Upper lobe of right lung (tissue), 1 donor: ENCODE measurements around the gene PLEKHA8. TPM values are rescaled to one million over a fixed set of nuclear protein-coding genes. Genes with fewer than 3 reads are reported as not detected.

Experiments used
- ATAC-seq: fragments of 200-7000 bp; cut with Tn5 transposase; one replicate; pipeline ENCODE4 v1.9.1; 2020; ENCODE audit warnings: mild to moderate bottlenecking, moderate library complexity
- DNase-seq: peaks from one replicate; pipeline ENCODE4 v3.0.0-alpha.2; 2020
- H3K27ac ChIP-seq: fragments of 200-600 bp; one replicate; pipeline ENCODE4 v1.8.0; 2022
- H3K27me3 ChIP-seq: fragments of 200-600 bp; one replicate; pipeline ENCODE4 v1.8.0; 2022; ENCODE audit warnings: mild to moderate bottlenecking
- H3K36me3 ChIP-seq: fragments of 200-600 bp; one replicate; pipeline ENCODE4 v1.8.0; 2022
- H3K4me1 ChIP-seq: fragments of 200-600 bp; one replicate; pipeline ENCODE4 v1.8.0; 2022
- H3K4me3 ChIP-seq: fragments of 200-600 bp; one replicate; pipeline ENCODE4 v1.8.0; 2022; ENCODE audit warnings: mild to moderate bottlenecking
- H3K9me3 ChIP-seq: fragments of 200-600 bp; one replicate; pipeline ENCODE4 v1.8.0; 2022
- intact Hi-C: fragments of 100-400 bp; cut with DNase I; formaldehyde crosslinking; loops from one replicate; pipeline ENCODE4 v1.11.0; 2022
- total RNA-seq: library from RNA; stranded (reverse); fragmentation: NEBNext Ultra II Directional; extraction: Animal tissue kit (Norgen Biotek cat#: 25700); gene quantifications from one replicate; pipeline ENCODE4 v1.2.1, GENCODE V29; 2021
- TF ChIP-seq, protein P1 (sequence below): fragments of 200-600 bp; IDR thresholded peaks from one replicate; pipeline ENCODE4 v1.8.0; 2022; ENCODE audit warnings: antibody characterized with exemption
- donor health status: DM: no; HTN: yes; CAD: no; lungs with severe emphysema.

The PLEKHA8 gene
- total RNA-seq, 1 donor from 2014 or later, result 11.3 TPM

DNA sequence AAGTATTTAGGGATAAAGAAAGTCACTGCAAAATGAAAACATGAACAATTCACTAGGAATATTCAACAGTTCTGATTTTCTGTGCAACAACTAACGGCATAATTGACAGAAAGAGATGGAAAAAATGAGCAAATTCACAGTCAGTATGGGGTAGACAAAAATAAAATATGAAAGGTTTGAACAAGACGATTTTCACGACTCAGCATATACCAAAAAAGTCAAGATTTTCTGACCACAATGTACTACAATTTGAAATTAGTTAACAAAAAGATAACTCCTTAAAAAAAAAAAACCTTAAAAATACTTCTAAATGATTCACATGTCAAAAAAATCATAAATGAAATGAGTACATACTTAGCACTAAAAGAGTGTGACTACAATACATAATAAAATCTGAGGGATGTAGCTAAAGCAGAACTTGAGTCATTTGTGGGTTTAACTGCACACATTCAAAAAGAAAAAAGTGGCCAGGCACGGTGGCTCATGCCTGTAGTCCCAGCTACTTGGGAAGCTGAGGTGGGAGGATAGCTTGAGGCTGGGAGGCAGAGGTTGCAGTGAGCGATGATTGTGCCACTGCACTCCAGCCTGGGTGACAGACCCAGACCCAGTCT lies 84.0 kb downstream of the PLEKHA8 start:
- intact Hi-C loops, result no loop called here
- no peak for DNase-seq
- TF ChIP-seq, protein P1, sequence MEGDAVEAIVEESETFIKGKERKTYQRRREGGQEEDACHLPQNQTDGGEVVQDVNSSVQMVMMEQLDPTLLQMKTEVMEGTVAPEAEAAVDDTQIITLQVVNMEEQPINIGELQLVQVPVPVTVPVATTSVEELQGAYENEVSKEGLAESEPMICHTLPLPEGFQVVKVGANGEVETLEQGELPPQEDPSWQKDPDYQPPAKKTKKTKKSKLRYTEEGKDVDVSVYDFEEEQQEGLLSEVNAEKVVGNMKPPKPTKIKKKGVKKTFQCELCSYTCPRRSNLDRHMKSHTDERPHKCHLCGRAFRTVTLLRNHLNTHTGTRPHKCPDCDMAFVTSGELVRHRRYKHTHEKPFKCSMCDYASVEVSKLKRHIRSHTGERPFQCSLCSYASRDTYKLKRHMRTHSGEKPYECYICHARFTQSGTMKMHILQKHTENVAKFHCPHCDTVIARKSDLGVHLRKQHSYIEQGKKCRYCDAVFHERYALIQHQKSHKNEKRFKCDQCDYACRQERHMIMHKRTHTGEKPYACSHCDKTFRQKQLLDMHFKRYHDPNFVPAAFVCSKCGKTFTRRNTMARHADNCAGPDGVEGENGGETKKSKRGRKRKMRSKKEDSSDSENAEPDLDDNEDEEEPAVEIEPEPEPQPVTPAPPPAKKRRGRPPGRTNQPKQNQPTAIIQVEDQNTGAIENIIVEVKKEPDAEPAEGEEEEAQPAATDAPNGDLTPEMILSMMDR, result no peak
- no peak for ATAC-seq
- Histone ChIP-seq H3K4me1 (no peaks in the 10 kb centered on the region), H3K27ac (no peak overlapping the region), H3K4me3 (no peak overlapping the region), H3K9me3 (peaks cover 8% of the 10 kb centered on the region), H3K36me3 (no peaks in the 10 kb centered on the region), H3K27me3 (no peaks in the 10 kb centered on the region)

- no peak for ATAC-seq
These were observed 84.9 kb downstream of the PLEKHA8 start for GRCh38 chr7:30113144-30113543.

DNA sequence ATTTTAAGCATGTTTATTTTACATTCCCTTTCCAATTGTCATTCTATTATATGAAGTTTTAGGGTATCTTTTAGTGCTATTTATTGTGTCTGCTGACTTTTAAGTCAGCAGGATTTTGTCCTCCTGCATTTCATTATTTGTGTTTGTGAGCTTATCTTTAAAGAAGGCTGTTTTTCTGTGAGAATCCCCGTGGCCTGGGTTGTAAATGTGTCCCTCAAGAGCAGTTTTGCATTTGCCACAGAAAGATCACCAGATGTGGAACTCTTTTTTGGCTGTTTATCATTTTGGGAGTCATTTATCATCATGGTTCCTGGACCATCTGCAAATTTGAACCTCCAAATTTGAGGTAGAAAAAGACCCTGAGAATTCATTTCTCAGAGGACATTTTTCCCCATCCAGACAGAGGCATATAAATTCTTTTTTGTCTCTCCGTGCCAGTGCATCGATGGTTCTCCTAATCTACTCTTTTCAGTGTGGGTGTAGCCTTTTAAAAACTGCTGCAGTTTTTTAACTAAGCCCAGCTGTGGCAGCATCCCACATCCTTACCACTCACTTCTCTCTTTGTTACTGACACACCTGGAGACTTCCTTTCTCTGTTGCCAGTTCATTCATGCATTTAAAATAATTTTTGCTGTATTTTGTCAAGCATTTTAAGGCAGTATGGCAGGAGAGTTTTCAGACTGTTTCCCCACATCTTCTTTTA lies 86.5 kb downstream of the PLEKHA8 start:
- Histone ChIP-seq H3K27ac (no peak overlapping the region), H3K36me3 (no peaks in the 10 kb centered on the region), H3K4me1 (no peaks in the 10 kb centered on the region), H3K4me3 (no peak overlapping the region), H3K9me3 (peaks cover 8% of the 10 kb centered on the region), H3K27me3 (no peaks in the 10 kb centered on the region)
- ATAC-seq (no peak), DNase-seq (no peak)
- intact Hi-C loops, result no loop called here
- TF ChIP-seq, protein P1, result no peak

More at GRCh38 chr7:30113144-30113543, 84.9 kb downstream of the PLEKHA8 start:
- intact Hi-C loops, result no loop called here
- Histone ChIP-seq H3K36me3 (no peaks in the 10 kb centered on the region), H3K4me1 (no peaks in the 10 kb centered on the region), H3K4me3 (no peak overlapping the region), H3K27ac (no peak overlapping the region), H3K9me3 (peaks cover 8% of the 10 kb centered on the region), H3K27me3 (no peaks in the 10 kb centered on the region)
- no peak for DNase-seq
- TF ChIP-seq, protein P1, result no peak

GRCh38 chr7:30115709-30116297 lies 87.6 kb downstream of the PLEKHA8 start:
- H3K27ac ChIP-seq, result no peak overlapping the region
- H3K9me3 ChIP-seq, result peaks cover 8% of the 10 kb centered on the region
- no peak overlapping the region for H3K4me3 ChIP-seq
- H3K36me3 ChIP-seq, result no peaks in the 10 kb centered on the region
- intact Hi-C loops, result no loop called here
- no peaks in the 10 kb centered on the region for H3K27me3 ChIP-seq
- ATAC-seq (no peak), DNase-seq (no peak)
- TF ChIP-seq, protein P1, result no peak
- no peaks in the 10 kb centered on the region for H3K4me1 ChIP-seq

DNA sequence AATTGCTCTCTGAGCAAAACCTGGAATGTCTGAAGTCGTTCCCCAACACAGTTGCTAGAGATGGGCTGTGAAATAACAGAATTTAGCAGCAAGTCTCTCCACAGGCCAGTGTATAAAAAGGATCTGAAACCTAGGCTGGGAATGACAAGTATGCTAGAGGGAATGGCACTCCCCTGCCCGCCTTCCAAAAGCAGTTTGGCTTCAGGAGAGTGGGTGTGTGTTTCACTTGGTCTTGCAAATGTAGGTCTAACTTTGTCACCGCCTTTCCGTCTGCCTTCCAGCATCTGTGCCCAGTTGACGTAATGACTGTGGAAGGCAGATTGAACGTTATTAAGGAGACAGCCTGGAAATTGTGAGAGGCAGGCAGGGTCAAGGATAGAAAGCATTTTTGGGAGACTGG lies 88.6 kb downstream of the PLEKHA8 start:
- Histone ChIP-seq H3K4me1 (no peaks in the 10 kb centered on the region), H3K4me3 (no peak overlapping the region), H3K9me3 (peaks cover 8% of the 10 kb centered on the region), H3K27ac (no peak overlapping the region), H3K27me3 (no peaks in the 10 kb centered on the region), H3K36me3 (no peaks in the 10 kb centered on the region)
- DNase-seq (no peak), ATAC-seq (peak; percentile 91)
- TF ChIP-seq, protein P1, result no peak
- intact Hi-C loops, result no loop called here
